Endothelial cell (in vitro differentiated cells): ENCODE data around the gene ZDHHC22. TPM values are rescaled to one million over a fixed set of nuclear protein-coding genes. Genes with fewer than 3 reads are reported as not detected.

Source experiments
- DNase-seq: peaks from one replicate; pipeline ENCODE4 v3.0.0; 2021; ENCODE audit warnings: low spot score
- H3K27ac Mint-ChIP-seq: one replicate; pipeline ENCODE4 v1.8.0; 2021; ENCODE audit warnings: mixed read lengths, inconsistent platforms; ENCODE audit not compliant: unreplicated experiment
- H3K27me3 Mint-ChIP-seq: one replicate; pipeline ENCODE4 v1.8.0; 2021; ENCODE audit warnings: mild to moderate bottlenecking, moderate library complexity, mixed read lengths, inconsistent platforms; ENCODE audit not compliant: unreplicated experiment
- H3K36me3 Mint-ChIP-seq: one replicate; pipeline ENCODE4 v1.8.0; 2021; ENCODE audit warnings: mild to moderate bottlenecking, low read depth, mixed read lengths, inconsistent platforms; ENCODE audit not compliant: unreplicated experiment
- H3K4me1 Mint-ChIP-seq: one replicate; pipeline ENCODE4 v1.8.0; 2021; ENCODE audit warnings: mild to moderate bottlenecking, mixed read lengths, inconsistent platforms; ENCODE audit not compliant: unreplicated experiment
- H3K4me3 Mint-ChIP-seq: one replicate; pipeline ENCODE4 v1.8.0; 2021; ENCODE audit warnings: mild to moderate bottlenecking, mixed read lengths, inconsistent platforms; ENCODE audit not compliant: unreplicated experiment
- H3K9me3 Mint-ChIP-seq: one replicate; pipeline ENCODE4 v1.8.0; 2021; ENCODE audit warnings: mixed read lengths, inconsistent platforms; ENCODE audit not compliant: unreplicated experiment
- CTCF ChIP-seq: fragments of 200-600 bp; sonication (generic); IDR thresholded peaks from one replicate; pipeline ENCODE4 v1.5.0; 2021; ENCODE audit warnings: antibody characterized with exemption; ENCODE audit not compliant: unreplicated experiment
- total RNA-seq: library from RNA; stranded (reverse); fragmentation: NEBNext Ultra II Directional; extraction: Animal tissue kit (Norgen Biotek cat#: 25700); gene quantifications from one replicate; pipeline ENCODE4 v1.2.1, GENCODE V29; 2021; ENCODE audit not compliant: unreplicated experiment

ZDHHC22 gene
- total RNA-seq, 1 donor from 2014 or later, result 12.0 TPM

- no peak for TF ChIP-seq CTCF
- Mint-ChIP-seq H3K27me3 (peaks cover 8% of the 10 kb centered on the region), H3K4me3 (no peak overlapping the region), H3K36me3 (no peaks in the 10 kb centered on the region), H3K4me1 (peaks cover 30% of the 10 kb centered on the region), H3K27ac (no peak overlapping the region), H3K9me3 (no peaks in the 10 kb centered on the region)
- no peak for DNase-seq
Observed at GRCh38 chr14:77082356-77082755, 59.2 kb downstream of the ZDHHC22 start.

Other genes starting within 250 kb of the ZDHHC22 start
- 8.6 TPM for gene IRF2BPL, start 113.1 kb downstream of the ZDHHC22 start, total RNA-seq
- gene CIPC, start 43.5 kb downstream of the ZDHHC22 start, total RNA-seq, result 42.4 TPM
- gene TMEM63C, start 40.0 kb upstream of the ZDHHC22 start, total RNA-seq, result 6.6 TPM
- not detected for gene NGB, start 129.4 kb upstream of the ZDHHC22 start, total RNA-seq
- 33.8 TPM for gene POMT2, start 179.1 kb upstream of the ZDHHC22 start, total RNA-seq
- 20.0 TPM for gene GSTZ1, start 179.2 kb upstream of the ZDHHC22 start, total RNA-seq
- 9.9 TPM for gene TMED8, start 235.3 kb upstream of the ZDHHC22 start, total RNA-seq
- 1.7 TPM for gene SAMD15, start 235.6 kb upstream of the ZDHHC22 start, total RNA-seq